Fibroblast of skin of abdomen (primary cell): Measurements from ENCODE around the gene ELOVL2.

Experiments
- DNase-seq: peaks from one replicate; pipeline ENCODE4 v3.0.0-alpha.2; 2013

ELOVL2 gene

GRCh38 chr6:10977231-10977968 is 66.7 kb downstream of the ELOVL2 start:
- no peak for DNase-seq

GRCh38 chr6:10976571-10976970 is 67.5 kb downstream of the ELOVL2 start:
- DNase-seq = no peak

- DNase-seq = no peak
Measured at GRCh38 chr6:10972196-10972595, 71.9 kb downstream of the ELOVL2 start.

- DNase-seq = no peak
Measured at GRCh38 chr6:10970731-10971130, 73.4 kb downstream of the ELOVL2 start.

GRCh38 chr6:10968776-10969175 is 75.3 kb downstream of the ELOVL2 start:
- peak; percentile 69 for DNase-seq

- DNase-seq = no peak
Measured at GRCh38 chr6:10964684-10965083, 79.4 kb downstream of the ELOVL2 start.

- DNase-seq = no peak
Measured at GRCh38 chr6:10963113-10963512, 81.0 kb downstream of the ELOVL2 start.

GRCh38 chr6:10962673-10963072 is 81.4 kb downstream of the ELOVL2 start:
- peak; percentile 88 for DNase-seq

GRCh38 chr6:10961837-10962236 is 82.3 kb downstream of the ELOVL2 start:
- no peak for DNase-seq

- DNase-seq = no peak
Measured at GRCh38 chr6:10960171-10960570, 83.9 kb downstream of the ELOVL2 start.

- DNase-seq = no peak
Measured at GRCh38 chr6:10957414-10957886, 86.7 kb downstream of the ELOVL2 start.

- DNase-seq = no peak
Measured at GRCh38 chr6:10956776-10957175, 87.3 kb downstream of the ELOVL2 start.

- DNase-seq = peak; percentile 80
Measured at GRCh38 chr6:10954590-10955010, 89.5 kb downstream of the ELOVL2 start.

- DNase-seq = peak; percentile 54
Measured at GRCh38 chr6:10951675-10952282, 92.3 kb downstream of the ELOVL2 start.

- DNase-seq = no peak
Measured at GRCh38 chr6:10949579-10950490, 94.3 kb downstream of the ELOVL2 start.

- DNase-seq = no peak
Measured at GRCh38 chr6:10947966-10948365, 96.1 kb downstream of the ELOVL2 start.

- DNase-seq = no peak
Measured at GRCh38 chr6:10945845-10946244, 98.3 kb downstream of the ELOVL2 start.

- no peak for DNase-seq
Measured at GRCh38 chr6:10939840-10940239, 104.3 kb downstream of the ELOVL2 start.

- DNase-seq = no peak
Measured at GRCh38 chr6:10933126-10933525, 111.0 kb downstream of the ELOVL2 start.
